ENCODE data around the gene CST1.

GRCh38 chr20:23783447-23783846 lies 32.7 kb upstream of the CST1 start:
- TF ChIP-seq, protein P1, sequence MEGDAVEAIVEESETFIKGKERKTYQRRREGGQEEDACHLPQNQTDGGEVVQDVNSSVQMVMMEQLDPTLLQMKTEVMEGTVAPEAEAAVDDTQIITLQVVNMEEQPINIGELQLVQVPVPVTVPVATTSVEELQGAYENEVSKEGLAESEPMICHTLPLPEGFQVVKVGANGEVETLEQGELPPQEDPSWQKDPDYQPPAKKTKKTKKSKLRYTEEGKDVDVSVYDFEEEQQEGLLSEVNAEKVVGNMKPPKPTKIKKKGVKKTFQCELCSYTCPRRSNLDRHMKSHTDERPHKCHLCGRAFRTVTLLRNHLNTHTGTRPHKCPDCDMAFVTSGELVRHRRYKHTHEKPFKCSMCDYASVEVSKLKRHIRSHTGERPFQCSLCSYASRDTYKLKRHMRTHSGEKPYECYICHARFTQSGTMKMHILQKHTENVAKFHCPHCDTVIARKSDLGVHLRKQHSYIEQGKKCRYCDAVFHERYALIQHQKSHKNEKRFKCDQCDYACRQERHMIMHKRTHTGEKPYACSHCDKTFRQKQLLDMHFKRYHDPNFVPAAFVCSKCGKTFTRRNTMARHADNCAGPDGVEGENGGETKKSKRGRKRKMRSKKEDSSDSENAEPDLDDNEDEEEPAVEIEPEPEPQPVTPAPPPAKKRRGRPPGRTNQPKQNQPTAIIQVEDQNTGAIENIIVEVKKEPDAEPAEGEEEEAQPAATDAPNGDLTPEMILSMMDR (IDR thresholded peaks at IDR 0.05 in 4 of 5, conservative IDR thresholded peaks at IDR 0.05 in 1 of 5): no peak
- TF ChIP-seq POLR2A (IDR thresholded peaks at IDR 0.05): no peak
